ENCODE measurements around the gene PKNOX1.
"Not testable (repeated sequence)": the region's sequence is repeated elsewhere in the genome, so short reads cannot be mapped to it uniquely, and the experiment has no call there.

- TF ChIP-seq CTCF (conservative IDR thresholded peaks at IDR 0.05; ENCODE audit: low read length); EZH2phosphoT487 (IDR thresholded peaks at IDR 0.05; ENCODE audit: borderline replicate concordance): not testable (repeated sequence)
Measured at GRCh38 chr21:43043291-43043690, 68.9 kb downstream of the PKNOX1 start.
